Daoy (cell line): Measurements from ENCODE around the gene RAB5B. TPM values are rescaled to one million over a fixed set of nuclear protein-coding genes. Genes with fewer than 3 reads are reported as not detected.

Experiments
- DNase-seq: peaks from one replicate; pipeline ENCODE4 v3.0.0-alpha.2; 2015; ENCODE audit warnings: low read depth
- total RNA-seq: library from RNA; depleted of rRNA; stranded (reverse); fragments of >200 nt; shearing (Covaris generic); gene quantifications from 2 replicates; pipeline ENCODE4 v1.2.3, GENCODE V29; 2014; rRNA removed

RAB5B gene, protein sequence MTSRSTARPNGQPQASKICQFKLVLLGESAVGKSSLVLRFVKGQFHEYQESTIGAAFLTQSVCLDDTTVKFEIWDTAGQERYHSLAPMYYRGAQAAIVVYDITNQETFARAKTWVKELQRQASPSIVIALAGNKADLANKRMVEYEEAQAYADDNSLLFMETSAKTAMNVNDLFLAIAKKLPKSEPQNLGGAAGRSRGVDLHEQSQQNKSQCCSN
- total RNA-seq = 22.7 and 31.7 TPM in 2 replicates

DNA sequence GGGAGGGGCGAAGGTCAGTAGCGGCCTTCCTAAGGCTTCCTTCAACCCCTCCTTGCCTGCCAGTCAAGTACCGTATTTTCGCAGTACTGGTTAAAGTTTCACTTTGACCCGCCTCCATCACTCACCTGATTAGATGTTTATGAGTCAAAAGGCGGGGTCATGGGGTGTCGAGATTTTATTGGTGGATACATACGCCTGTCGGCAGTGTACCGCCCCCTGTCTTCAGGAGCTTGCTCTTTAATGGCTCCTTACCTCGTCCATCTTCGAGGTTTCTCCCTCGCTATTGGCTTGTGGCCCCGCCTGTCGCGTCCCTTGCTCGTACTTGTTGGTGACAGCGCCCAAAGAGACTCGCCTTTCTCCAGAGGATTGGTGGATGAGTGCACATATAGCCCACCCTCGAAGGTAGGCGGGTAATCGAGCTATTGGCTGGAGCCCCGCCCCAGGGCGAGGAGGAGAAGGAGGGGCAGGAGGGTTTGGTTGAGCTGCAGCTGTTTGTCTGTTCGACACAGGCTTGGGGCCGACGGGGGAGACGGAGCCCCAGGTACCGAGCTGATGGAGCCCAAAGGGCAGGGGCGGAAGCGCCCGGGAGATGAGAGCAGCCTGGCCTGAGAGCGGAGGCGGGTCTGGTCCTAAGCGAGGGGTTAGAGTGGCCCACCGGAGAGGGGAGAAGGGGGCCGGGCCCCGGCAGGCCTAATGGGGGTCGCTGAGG lies at the start of gene RAB5B:
Gene RAB5B, plus strand, starts transcription at position 480 of the 709 bp plus-strand sequence. CDS start 12,883 bp downstream, outside the sequence.
- peak; percentile 100 for DNase-seq

DNA sequence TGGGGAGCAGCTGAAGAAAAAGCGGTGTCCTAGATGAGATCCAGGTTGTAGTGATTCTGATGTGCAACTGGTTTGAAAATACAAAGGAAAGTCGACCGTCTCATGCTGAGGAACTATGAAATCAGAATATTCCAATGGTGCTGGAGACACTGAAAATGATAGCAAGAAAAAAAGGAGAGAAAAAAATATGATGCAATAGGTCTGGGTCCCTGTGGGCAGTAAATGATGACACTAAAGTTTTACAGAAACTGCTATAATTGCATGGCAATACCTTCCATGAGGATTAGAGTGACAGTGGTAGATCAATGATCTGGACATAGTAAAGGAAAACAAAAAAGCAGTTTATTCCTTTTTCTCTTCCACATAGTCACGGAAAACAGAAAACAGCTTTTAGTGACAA lies 48.5 kb upstream of the RAB5B start:
- DNase-seq = no peak

DNA sequence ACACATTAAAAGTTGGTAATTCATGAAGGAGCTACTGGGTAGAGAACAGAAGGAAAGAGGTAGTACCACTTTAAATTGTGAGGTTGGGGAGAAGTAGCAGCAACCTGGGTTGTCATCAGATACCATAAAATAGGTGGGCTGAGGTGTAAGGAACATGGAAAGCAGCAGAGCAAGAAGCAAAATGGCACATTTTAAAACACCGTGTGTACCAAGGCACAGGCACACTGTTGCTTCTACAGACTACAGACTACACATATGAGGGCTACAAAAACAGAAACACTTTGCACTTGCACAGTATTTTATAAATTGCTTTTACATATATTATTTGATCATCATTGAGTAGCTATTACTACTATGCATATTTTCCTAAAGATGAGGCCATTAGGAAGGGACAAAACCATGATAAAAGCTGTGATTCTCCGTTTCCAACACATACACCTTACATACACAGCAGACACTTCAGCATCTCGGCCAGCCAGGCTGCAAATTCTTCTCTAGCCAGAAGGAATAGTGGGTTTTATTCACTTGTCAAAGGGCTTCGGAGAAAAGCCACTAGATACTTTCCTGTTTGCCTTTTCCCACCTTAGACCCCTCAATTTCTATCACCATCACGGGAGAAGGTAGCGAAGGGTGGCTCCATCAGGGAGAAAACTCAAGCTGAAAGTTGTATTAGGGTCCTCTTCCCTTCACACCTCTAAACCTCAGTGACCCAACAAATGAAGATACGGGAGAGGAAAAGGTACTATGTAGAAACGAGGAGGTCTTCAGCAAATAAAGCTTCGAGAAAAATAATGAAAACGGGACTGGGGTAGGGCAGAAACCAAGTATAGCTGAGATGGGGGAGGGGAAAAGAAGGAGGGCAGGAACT lies 47.8 kb upstream of the RAB5B start:
- no peak for DNase-seq

DNA sequence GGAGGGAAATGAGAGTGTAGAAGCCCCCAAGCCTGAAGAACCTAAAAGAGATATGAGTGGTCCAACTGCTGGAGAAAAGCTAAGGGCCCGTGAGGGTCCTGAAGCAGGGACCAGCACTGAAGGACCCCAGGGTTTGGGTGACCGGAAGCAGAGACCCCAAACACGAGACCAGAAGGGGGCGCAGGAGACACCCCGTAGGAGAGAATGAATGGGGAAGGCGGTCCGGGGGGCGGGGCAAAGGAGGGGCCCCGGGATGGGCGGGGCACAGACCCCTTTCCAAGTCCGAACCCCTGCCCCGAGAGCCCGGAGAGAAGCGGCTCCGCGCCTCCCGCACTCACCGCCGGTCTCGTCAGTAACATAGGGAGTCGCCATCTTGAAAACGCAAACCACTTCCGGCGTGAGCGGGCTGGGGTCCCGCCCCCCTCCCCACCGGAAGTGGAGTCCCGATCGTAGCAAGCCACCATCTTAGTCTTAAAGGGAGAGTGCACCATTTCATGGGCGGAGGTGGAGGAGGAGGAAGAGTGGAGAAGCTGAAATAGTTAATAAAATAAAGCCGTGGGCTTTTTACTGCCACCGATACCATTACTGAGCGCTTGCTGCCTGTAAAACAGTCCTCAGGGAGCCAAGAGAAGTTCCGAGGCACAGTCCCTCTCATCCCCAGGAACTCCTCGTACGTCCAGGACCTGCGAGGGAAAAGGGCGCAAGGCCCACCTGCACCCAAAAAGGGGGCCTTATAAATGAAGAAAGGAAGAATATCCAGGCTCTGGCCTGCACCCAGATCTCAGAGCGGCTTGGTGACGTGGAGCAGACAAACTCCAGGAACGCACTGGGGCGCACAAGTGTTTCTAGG lies 46.9 kb upstream of the RAB5B start:
- DNase-seq = peak; percentile 95

DNA sequence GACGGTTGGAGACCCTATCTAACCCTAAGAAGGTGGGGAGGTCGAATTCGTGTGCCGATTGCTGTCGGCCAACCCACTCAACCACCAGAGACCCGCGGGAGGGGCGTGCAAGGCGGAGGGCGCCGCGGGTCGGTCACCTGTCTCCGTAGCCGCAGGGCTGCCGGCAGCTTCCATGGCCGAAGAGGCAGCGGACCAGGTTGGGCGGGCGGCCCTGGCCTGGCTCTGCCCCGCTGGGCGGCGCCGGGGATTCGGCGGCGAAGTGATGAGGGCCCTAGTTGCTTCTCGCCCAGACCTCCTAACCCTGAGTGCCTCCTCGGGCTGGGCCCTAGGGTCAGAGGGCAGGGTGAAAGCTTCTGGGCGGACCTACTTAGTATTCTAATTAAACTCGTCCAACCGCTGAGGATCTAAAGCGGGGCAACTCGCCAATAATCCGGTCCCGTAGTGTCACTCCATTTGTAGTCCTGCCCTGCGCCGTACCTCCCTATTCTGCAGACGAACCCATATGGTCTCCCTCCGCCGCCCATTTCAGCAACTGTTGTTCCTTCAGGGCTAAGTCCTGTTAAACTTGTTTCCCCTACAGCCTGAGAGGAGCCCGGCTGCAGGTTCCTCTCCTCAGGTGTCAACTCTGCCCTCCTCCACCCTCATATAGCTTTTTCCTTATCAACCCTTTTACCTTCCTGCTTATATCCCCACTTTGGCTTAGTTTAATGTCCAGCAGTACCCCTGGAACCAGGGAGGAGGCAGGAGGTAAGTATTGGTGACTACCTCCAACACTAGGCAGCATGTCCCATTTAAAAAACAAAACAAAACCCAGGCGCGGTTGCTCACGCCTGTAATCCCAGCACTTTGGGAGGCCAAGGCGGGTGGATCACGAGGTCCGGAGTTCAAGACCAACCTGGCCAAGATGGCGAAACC lies 46.0 kb upstream of the RAB5B start, which contains the start of gene PYM1:
Gene PYM1, minus strand, starts transcription at position 307 of the 915 bp plus-strand sequence. Its CDS starts 133 bp downstream, at position 174.
- DNase-seq = peak; percentile 66

DNA sequence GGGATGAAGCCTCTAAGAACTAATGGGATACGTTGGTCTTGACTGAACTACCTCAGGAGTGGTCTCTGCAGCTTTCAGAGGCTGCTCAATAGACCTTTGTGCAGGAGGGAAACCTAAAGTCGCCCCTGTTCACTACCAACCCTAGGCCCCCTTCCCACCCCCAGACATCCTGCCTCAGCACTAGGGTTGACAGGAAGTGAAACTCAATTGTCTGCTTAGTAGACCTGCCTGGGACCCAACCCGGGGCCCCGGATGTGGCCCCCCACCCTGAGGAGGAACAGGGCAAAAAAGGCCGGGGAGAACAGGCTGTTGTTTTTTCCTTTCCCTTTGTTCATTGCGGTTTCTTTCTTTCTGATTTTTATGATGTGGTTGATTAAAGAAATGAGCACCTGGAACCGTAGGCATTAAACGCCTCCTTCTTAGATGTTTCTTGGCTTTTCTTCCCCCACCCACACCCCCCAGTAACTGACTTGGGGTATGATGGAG lies 44.5 kb upstream of the RAB5B start:
- no peak for DNase-seq

DNA sequence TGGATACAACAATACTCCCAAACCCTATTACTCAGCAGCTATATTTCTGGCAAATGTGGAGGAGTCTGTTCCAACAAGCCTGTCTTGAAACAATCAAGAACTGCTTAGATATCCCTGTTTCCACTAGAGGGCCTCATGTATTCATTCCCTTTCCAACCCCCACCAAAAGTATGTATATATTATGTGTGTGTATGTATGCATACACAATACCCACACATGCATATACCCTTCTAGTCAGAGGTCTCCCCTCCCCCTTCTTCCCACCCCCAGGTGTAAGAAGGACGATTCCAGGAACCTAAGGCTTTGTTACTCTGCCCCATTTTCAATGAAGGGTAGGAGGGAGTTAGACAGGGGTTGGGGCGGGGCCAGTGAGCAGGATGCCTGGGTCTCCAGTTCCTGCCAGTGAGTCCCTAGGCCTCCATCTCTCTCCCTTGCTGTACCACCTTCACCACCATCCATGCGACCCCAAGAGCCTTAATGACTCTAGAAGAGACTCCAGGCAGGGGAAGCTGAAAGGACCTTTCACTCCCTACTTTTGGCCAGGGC lies 43.0 kb upstream of the RAB5B start, which contains the start of gene DGKA:
Gene DGKA, plus strand, starts transcription at position 392 of the 546 bp plus-strand sequence. CDS start 5,342 bp downstream, outside the sequence.
- DNase-seq = peak; percentile 41

DNA sequence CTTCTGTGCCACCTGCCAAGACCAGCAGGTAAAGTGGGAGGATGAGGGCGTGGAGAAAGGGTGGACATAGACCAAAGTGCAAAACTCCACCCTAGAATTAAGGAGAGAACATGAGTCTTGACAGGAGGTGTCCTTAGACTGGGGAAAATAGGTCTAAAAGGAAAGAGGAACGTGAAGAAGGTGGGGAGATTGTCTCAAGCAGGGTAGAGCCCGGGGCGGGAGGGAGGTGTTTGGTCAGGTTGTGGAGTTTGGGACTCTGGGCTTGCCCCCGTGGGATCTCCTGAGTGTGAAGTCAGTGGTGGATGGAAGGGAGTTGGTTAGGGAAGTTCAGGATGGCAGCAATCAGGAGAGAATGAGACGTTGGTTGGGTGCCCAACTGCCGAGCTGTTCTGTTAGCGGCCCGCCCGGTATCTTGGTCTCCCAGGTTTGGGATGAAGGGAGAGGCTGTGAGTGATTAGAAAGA lies 42.5 kb upstream of the RAB5B start:
- DNase-seq = peak; percentile 22

DNA sequence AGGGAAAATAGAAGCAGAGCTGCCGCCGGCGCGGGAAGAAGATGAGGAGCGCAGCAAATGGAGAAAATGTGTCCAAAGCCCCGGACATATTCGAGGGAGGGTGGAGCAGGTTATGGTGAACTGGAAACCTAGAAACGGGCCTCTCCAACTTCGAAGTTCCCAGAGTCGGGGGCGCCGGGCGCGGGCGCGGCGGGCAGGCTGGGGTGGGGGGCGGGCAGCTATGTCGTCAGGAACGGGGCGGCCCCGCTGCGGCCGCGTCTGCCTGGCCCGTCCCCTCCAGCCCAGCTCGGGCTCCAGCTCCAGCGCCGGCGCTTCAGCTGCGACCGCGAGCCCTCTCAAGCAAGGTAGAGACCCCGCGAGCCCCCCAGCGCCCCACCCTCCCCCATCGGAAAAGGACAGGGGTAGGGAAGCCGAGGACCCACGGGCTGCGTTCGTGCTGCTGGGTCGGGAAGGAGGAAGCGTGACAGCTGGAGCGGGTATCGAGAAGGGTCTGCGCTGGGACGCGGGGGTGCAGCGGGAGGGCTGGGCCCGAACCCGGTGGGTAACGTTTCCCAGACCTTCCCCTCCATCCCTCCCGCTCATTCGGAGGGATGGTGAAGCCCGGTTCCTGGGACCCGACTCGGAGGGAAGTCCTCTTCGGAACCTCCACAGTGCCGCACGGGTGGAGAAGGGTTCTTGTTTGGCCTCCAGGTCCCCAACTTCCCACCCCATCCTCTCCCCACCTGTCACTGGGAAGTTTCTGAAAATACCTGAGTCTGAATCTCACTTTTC lies 41.9 kb upstream of the RAB5B start:
- peak; percentile 57 for DNase-seq

DNA sequence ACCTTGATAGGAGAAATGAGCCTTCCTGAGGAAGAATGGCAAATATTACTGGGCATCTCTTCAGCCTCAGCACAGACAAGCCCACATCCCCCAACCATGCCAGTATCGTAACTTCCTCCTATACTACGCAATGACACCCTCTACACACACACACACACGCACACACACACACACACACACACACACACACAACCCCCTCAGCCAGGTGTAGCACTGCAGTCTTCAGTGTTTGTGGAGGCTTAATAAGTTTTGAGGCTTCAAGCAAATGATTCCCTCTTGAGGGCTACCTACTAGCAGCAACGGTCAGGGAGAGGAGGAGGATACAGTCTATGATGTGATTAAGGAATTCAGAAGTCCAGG lies 41.3 kb upstream of the RAB5B start:
- no peak for DNase-seq

DNA sequence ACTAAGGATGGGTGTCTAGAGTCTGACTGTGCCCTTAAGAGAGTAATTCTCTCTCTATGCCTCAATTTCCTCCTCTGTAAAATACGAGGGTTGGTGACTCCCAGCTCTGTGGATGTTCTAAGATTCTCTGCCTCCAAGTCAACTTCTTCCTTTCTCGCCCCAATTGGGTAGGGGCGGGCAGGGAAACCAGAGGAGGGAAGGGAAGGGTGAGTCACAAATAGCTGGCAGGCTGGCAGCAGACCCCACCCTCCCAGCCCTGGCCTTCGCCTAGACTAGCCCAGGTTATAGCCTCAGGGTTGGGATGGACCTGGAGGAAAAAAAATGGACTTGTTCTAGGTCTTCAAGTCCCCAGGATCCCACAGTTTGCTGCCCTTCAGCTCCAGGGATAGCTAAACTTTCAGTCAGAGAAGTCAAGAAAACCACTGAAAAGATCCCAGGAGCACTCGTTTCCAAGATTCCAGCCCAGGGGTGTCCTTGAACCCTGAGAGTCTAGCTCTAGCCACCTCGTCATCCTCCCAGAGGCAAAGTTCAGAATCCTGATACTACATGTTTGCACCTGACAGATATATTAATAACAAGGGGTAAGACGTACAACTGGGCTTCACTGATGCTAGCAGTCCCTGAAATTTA lies 40.6 kb upstream of the RAB5B start:
- peak; percentile 80 for DNase-seq

DNA sequence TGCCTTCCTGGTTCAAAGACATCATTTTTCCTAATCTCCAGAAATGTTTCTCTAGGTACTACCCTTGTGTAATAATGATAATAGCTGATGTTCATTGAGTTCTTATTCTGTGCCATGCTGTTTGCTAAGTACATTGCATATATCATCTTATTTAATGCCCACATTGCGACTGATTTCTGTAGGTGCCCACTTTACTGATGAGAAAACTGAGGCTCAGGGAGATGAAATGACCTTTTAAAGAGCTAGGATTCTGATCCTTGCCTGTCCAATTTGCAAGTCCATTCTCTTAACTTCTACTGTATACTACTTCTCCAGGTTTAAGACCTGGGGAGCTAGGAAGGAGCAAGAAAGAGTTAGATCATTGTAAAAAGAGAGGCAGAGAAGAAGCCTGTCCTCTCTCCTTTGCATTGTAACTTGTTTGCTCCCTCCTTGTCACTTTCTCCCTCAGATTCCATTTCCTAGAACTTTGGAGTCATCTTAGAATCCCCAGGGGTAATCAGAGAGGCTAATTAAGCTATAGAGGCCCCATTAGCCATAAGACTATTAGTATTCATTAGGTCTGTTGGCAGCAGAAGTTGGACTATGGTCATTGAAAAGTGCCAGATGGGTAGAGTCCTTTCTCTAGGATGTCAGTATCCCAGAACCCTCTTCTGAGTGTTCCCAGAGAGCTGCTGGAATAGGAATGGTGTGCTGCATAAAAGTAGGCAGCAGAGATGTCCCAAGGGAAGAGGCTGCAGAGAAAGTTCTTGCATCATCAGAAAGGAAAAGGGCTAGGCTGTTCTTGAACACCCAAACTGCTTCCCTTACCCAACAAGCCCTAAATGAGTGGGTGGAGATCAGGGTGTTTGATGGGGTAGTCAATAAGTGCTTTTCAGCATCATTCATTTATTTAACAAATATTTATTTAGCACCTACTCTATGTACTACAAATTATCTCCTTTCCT lies 39.8 kb upstream of the RAB5B start:
- no peak for DNase-seq

DNA sequence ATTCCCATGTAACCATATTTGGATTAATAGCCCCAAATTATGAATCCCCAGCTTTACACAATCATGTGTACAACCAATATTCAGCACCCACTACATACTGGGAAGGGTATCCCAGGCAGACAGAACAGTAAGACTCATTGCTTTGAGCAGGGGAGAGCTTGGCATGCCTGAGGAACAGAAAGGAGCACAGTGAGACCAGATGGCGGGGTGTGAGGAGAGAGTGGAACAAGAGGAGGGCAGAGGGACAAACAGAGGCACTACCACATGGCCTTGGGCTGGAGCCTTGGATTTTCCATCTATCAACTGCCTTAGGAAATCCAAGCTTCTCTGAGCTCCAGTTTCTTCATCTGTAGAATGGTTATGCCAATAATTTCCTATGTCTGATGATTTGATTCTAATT lies 39.1 kb upstream of the RAB5B start:
- no peak for DNase-seq

DNA sequence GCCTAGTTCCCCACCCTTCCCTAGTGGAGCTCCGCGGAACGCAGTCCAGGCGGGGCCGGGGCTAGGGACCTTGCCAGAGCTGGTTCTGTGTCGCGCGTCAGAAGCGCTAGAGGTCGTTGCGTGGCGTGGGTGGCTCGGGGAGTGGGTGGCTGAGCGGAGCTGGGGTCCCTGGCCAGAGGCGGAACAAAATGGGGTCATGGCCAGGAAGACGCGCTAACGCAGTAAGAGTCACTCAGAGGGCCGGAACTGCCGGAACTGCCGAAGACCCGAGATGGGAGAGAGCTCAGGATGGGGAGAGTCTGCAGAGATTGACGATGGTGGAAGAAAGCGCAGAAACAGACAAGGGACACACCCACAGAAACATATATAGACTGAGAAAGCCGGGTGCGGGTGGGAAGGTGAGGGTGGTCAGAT lies 38.1 kb upstream of the RAB5B start:
- no peak for DNase-seq

DNA sequence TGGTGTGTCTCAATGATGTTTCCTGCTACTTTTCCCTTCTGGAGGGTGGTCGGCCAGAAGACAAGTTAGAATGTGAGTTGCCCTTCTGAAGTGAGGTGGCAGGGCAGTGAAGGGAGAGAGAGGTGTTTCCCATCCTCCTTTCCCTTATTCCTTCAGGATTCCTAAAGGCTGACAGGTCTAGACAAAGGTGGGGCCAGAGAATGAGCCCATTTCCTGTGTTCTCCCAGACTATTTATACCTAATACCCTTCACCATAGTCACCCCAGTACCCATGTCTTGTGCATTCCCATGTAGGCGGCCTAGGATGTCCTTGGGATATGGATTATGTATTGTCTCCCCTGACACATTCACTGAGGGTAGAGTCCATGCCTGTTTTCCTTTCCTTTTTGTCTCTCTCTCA lies 35.9 kb upstream of the RAB5B start:
- DNase-seq = no peak

DNA sequence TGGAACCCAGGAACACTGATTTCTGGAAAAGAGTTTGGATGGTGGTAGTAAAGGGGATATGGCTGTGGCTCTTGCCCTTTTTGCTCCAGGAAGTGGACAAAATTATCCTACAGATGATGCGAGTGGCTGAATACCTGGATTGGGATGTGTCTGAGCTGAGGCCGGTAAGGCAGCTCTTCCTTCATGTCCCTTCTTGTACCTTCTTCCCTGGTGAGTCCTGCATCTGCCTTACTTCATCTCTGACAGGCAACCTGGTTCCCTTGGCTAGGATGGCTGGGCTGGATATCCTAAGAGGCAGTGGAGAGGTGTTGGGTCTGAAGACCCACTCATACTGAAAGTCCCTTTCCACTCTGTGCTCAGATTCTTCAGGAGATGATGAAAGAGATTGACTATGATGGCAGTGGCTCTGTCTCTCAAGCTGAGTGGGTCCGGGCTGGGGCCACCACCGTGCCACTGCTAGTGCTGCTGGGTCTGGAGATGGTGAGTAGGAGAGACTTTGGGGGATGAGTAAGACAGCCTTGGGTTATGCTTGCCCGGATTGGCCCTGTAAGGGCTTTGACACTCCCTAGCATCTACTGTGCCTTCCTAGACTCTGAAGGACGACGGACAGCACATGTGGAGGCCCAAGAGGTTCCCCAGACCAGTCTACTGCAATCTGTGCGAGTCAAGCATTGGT lies 34.9 kb upstream of the RAB5B start:
- DNase-seq = no peak
